ENCODE results near the gene PEPD. TPM values are rescaled to one million over a fixed set of nuclear protein-coding genes. Genes with fewer than 3 reads are reported as not detected.

PEPD gene
- total and polyA plus RNA-seq, 2 donors (not counting 3 experiments of a cell fraction or from before 2014, with no cell fraction given), result 73.7 to 126 TPM

- no peaks in the 10 kb centered on the region for H3K4me1 ChIP-seq (ENCODE audit: control insufficient read depth, extremely low read depth, insufficient read depth, low read length)
- no peak overlapping the region for H3K27ac ChIP-seq (ENCODE audit: insufficient read depth, low read depth, low read length)
- H3K79me2 ChIP-seq (ENCODE audit: control insufficient read depth, insufficient read depth, low read length), result no peaks in the 10 kb centered on the region
- H3K9me3 ChIP-seq (replicated peaks; ENCODE audit: control insufficient read depth, insufficient read depth, low read length), result no peaks in the 10 kb centered on the region
- peaks cover 0 to 3% of the 10 kb centered on the region in 2 experiments for H3K36me3 ChIP-seq (ENCODE audit: control insufficient read depth in 2 of 2, extremely low read depth in 1 of 2, insufficient read depth in 2 of 2, low read length in 2 of 2)
- ChIA-PET CTCF (interaction anchor here (0.6 to 5.9 kb wide), 33 partner anchors 9 to 371 kb away, joined by 3 to 181 read pairs (median 4); partner anchors contain the start of genes CEBPA and CEBPG), POLR2A (no interaction called here)
- FAIRE-seq (no peak), DNase-seq (ENCODE audit: low read depth, low spot score) (no peak)
- H3K27me3 ChIP-seq (ENCODE audit: control insufficient read depth in 2 of 2, insufficient read depth in 2 of 2, low read length in 2 of 2), result no peaks in the 10 kb centered on the region
- H3K4me2 ChIP-seq (ENCODE audit: insufficient read depth, low read length), result no peak overlapping the region
- no peak overlapping the region for H2AFZ ChIP-seq (ENCODE audit: low read depth, low read length)
- no peak overlapping the region for H3K9ac ChIP-seq (replicated peaks; ENCODE audit: extremely low read depth, insufficient read depth, low read length)
- no peaks in the 10 kb centered on the region for H4K20me1 ChIP-seq (replicated peaks; ENCODE audit: control insufficient read depth, extremely low read depth, insufficient read depth, low read length)
- BruUV-seq (replicated peaks), result no TSS peak
- intact Hi-C loops (cut with micrococcal nuclease) (loop anchor here (2.0 to 5.0 kb wide), 3 partner anchors 34 to 280 kb away; partner anchors contain the start of gene CEBPG), dilution Hi-C loops (cut with MboI; ENCODE audit: extremely low pct_ligation_motif_present, low sequenced_read_pairs) (no loop called here)
- no peaks in the 10 kb centered on the region for H3K9me1 ChIP-seq (replicated peaks; ENCODE audit: control insufficient read depth, extremely low read depth, insufficient read depth, low read length)
- TF ChIP-seq, protein P1, sequence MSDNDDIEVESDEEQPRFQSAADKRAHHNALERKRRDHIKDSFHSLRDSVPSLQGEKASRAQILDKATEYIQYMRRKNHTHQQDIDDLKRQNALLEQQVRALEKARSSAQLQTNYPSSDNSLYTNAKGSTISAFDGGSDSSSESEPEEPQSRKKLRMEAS (IDR thresholded peaks at IDR 0.05; ENCODE audit: insufficient read depth, insufficient read length), result no peak
- TF ChIP-seq JUN (IDR thresholded peaks at IDR 0.05; ENCODE audit: borderline replicate concordance, insufficient read depth, insufficient read length, low read depth) (no peak), GATA2 (IDR thresholded peaks at IDR 0.05; ENCODE audit: insufficient read depth, insufficient read length, low read depth, low read length) (no peak), EZH2 (IDR thresholded peaks at IDR 0.05; ENCODE audit: borderline replicate concordance, low read depth, low read length, severe bottlenecking) (no peak)
- no peak overlapping the region for H3K4me3 ChIP-seq (replicated peaks in 1 of 3; ENCODE audit: insufficient read depth in 1 of 3, low read depth in 1 of 3, low read length in 3 of 3)
Observed at GRCh38 chr19:33407140-33407551, 114.4 kb downstream of the PEPD start.

GRCh38 chr19:33406521-33407139 is 115.0 kb downstream of the PEPD start:
- H4K20me1 ChIP-seq (replicated peaks; ENCODE audit: control insufficient read depth, extremely low read depth, insufficient read depth, low read length), result no peaks in the 10 kb centered on the region
- no peaks in the 10 kb centered on the region for H3K9me3 ChIP-seq (replicated peaks; ENCODE audit: control insufficient read depth, insufficient read depth, low read length)
- dilution Hi-C loops (cut with MboI; ENCODE audit: extremely low pct_ligation_motif_present, low sequenced_read_pairs), result no loop called here
- no peaks in the 10 kb centered on the region for H3K27me3 ChIP-seq (ENCODE audit: control insufficient read depth in 2 of 2, insufficient read depth in 2 of 2, low read length in 2 of 2)
- CTCF ChIA-PET, result interaction anchor here (0.6 to 5.9 kb wide), 34 partner anchors 9 to 371 kb away, joined by 3 to 181 read pairs (median 4); partner anchors contain the start of genes CEBPA and CEBPG
- H3K9ac ChIP-seq (replicated peaks; ENCODE audit: extremely low read depth, insufficient read depth, low read length), result no peak overlapping the region
- FAIRE-seq (peak; percentile 94), DNase-seq (ENCODE audit: low read depth, low spot score) (peak; percentile 57)
- no peak overlapping the region for H3K27ac ChIP-seq (ENCODE audit: insufficient read depth, low read depth, low read length)
- H3K36me3 ChIP-seq (ENCODE audit: control insufficient read depth in 2 of 2, extremely low read depth in 1 of 2, insufficient read depth in 2 of 2, low read length in 2 of 2), result peaks cover 0 to 3% of the 10 kb centered on the region in 2 experiments
- H3K4me2 ChIP-seq (ENCODE audit: insufficient read depth, low read length), result no peak overlapping the region
- TF ChIP-seq FOS (IDR thresholded peaks at IDR 0.05; ENCODE audit: borderline replicate concordance, insufficient read depth, low read length) (no peak), POLR2A (IDR thresholded peaks at IDR 0.05; ENCODE audit: low read depth, low read length) (no peak), MYC (IDR thresholded peaks at IDR 0.05; ENCODE audit: low read depth, low read length) (no peak), EZH2 (IDR thresholded peaks at IDR 0.05; ENCODE audit: borderline replicate concordance, low read depth, low read length, severe bottlenecking) (no peak), JUN (IDR thresholded peaks at IDR 0.05; ENCODE audit: borderline replicate concordance, insufficient read depth, insufficient read length, low read depth) (no peak), CTCF (IDR thresholded peaks at IDR 0.05; ENCODE audit: extremely low read depth in 1 of 2, insufficient read depth in 1 of 2, low read depth in 1 of 2, low read length in 2 of 2) (peak; percentile 85 to 89), POLR2AphosphoS5 (IDR thresholded peaks at IDR 0.05; ENCODE audit: insufficient read depth, low read depth, low read length) (no peak), GATA2 (IDR thresholded peaks at IDR 0.05; ENCODE audit: insufficient read depth, insufficient read length, low read depth, low read length) (no peak)
- TF ChIP-seq, protein P1 (IDR thresholded peaks at IDR 0.05; ENCODE audit: insufficient read depth, insufficient read length), result peak; percentile 50
- no peaks in the 10 kb centered on the region for H3K9me1 ChIP-seq (replicated peaks; ENCODE audit: control insufficient read depth, extremely low read depth, insufficient read depth, low read length)
- H2AFZ ChIP-seq (ENCODE audit: low read depth, low read length), result no peak overlapping the region
- H3K4me3 ChIP-seq (replicated peaks in 1 of 3; ENCODE audit: insufficient read depth in 1 of 3, low read depth in 1 of 3, low read length in 3 of 3), result no peak overlapping the region
- POLR2A ChIA-PET, result no interaction called here
- H3K4me1 ChIP-seq (ENCODE audit: control insufficient read depth, extremely low read depth, insufficient read depth, low read length), result no peaks in the 10 kb centered on the region
- BruUV-seq (replicated peaks), result no TSS peak
- no peaks in the 10 kb centered on the region for H3K79me2 ChIP-seq (ENCODE audit: control insufficient read depth, insufficient read depth, low read length)
- intact Hi-C loops (cut with micrococcal nuclease), result loop anchor here (1.0 to 5.0 kb wide), 5 partner anchors 34 to 279 kb away; partner anchors contain the start of gene CEBPG
